Fibroblast of skin of left biceps (primary cell): ENCODE measurements around the gene VGF.

Experiments used
- DNase-seq, 2 experiments: peaks; one replicate each; pipeline ENCODE4 v3.0.0-alpha.2; 2013; ENCODE audit warnings: low read depth in 2 of 2

Gene VGF

GRCh38 chr7:101185258-101185839 is 20.0 kb upstream of the VGF start:
- DNase-seq, result no peak

- DNase-seq, result no peak
Measured at GRCh38 chr7:101180130-101180755, 14.9 kb upstream of the VGF start, which contains the start of gene NAT16. NAT16 (minus strand) TSS chr7:101180293; CDS start chr7:101174807, 5,486 bp downstream.

- no peak for DNase-seq
Measured at GRCh38 chr7:101179713-101180112, 14.3 kb upstream of the VGF start.

- DNase-seq, result no peak
Measured at GRCh38 chr7:101179117-101179516, 13.7 kb upstream of the VGF start.

- DNase-seq, result no peak
Measured at GRCh38 chr7:101177644-101178043, 12.3 kb upstream of the VGF start.

- no peak for DNase-seq
Measured at GRCh38 chr7:101175664-101176063, 10.3 kb upstream of the VGF start.

GRCh38 chr7:101174322-101174854 is 9.0 kb upstream of the VGF start:
- no peak for DNase-seq

- no peak for DNase-seq
Measured at GRCh38 chr7:101173752-101174244, 8.4 kb upstream of the VGF start.

- DNase-seq, result no peak
Measured at GRCh38 chr7:101172854-101173751, 7.7 kb upstream of the VGF start.

- no peak for DNase-seq
Measured at GRCh38 chr7:101172005-101172853, 6.9 kb upstream of the VGF start.

- no peak for DNase-seq
Measured at GRCh38 chr7:101171442-101171837, 6.1 kb upstream of the VGF start.

- DNase-seq, result no peak
Measured at GRCh38 chr7:101170617-101171441, 5.5 kb upstream of the VGF start.

GRCh38 chr7:101169838-101170551 is 4.6 kb upstream of the VGF start:
- DNase-seq, result no peak

GRCh38 chr7:101169110-101169837 is 3.9 kb upstream of the VGF start:
- no peak for DNase-seq

- no peak for DNase-seq
Measured at GRCh38 chr7:101168412-101169049, 3.2 kb upstream of the VGF start.

GRCh38 chr7:101167645-101168411 is 2.5 kb upstream of the VGF start:
- no peak for DNase-seq

- DNase-seq, result no peak
Measured at GRCh38 chr7:101166909-101167644, 1.7 kb upstream of the VGF start.
